Measurements from ENCODE around the gene TESPA1. TPM values are rescaled to one million over a fixed set of nuclear protein-coding genes. Genes with fewer than 3 reads are reported as not detected.

The TESPA1 gene
- total and polyA plus RNA-seq, 2 of the 4 experiments (the other 2 are of a cell fraction), result not detected

DNA sequence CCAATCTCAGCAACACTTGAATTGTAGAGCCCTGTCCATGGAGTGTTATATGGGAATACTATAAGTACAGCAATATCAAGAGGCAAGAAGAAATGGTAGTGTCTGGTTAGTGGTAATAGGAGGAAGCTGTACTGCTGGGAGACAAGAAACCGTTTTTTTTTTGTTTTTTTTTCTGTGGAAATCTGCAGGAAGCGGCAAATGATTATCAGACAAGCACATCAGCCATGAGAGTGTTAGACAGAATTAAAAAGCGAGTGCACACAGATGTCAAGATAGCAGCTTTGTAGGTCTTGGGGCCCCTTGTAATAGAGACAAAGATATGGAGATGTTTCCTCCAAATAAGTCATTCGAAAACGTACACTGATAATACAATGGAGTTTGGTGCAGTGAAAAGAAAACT is 6.7 kb downstream of the TESPA1 start:
- Histone ChIP-seq H4K20me1 (ENCODE audit: insufficient read depth, low read length) (no peaks in the 10 kb centered on the region), H3K27me3 (ENCODE audit: control insufficient read depth, insufficient read depth, low read length) (peaks cover 1% of the 10 kb centered on the region; the same call in 1 of the 2 replicates), H3K4me1 (ENCODE audit: control insufficient read depth, insufficient read depth, low read length) (no peaks in the 10 kb centered on the region), H2AK5ac (ENCODE audit: low read depth, low read length) (no peak overlapping the region), H3K9ac (ENCODE audit: low read depth, low read length) (no peak overlapping the region), H4K8ac (ENCODE audit: low read depth in 2 of 2, low read length in 2 of 2) (no peak overlapping the region), H3K14ac (replicated peaks; ENCODE audit: low read depth, low read length) (no peak overlapping the region), H2BK15ac (ENCODE audit: low read depth, low read length) (no peak overlapping the region), H3K23ac (ENCODE audit: low read depth, low read length) (no peak overlapping the region), H3K18ac (ENCODE audit: low read depth, low read length) (no peak overlapping the region), H2BK20ac (ENCODE audit: low read depth, low read length) (no peak overlapping the region), H3K79me1 (ENCODE audit: low read depth in 1 of 2, low read length in 2 of 2) (no peaks in the 10 kb centered on the region), H3K9me1 (ENCODE audit: insufficient read depth, low read length) (no peaks in the 10 kb centered on the region), H3K27ac (ENCODE audit: insufficient read depth, low read length) (no peak overlapping the region), H3K36me3 (ENCODE audit: control insufficient read depth, insufficient read depth, low read length) (no peaks in the 10 kb centered on the region), H4K91ac (ENCODE audit: insufficient read depth, low read depth, low read length) (no peak overlapping the region), H2AK9ac (replicated peaks; ENCODE audit: low read depth, low read length, poor library complexity) (no peak overlapping the region), H3K4ac (ENCODE audit: low read depth, low read length) (no peak overlapping the region), H2BK5ac (ENCODE audit: low read depth, low read length, poor library complexity, severe bottlenecking) (no peak overlapping the region), H2BK120ac (ENCODE audit: low read depth, low read length) (no peak overlapping the region), H3K56ac (ENCODE audit: extremely low read depth, insufficient read depth, low read length) (no peak overlapping the region), H2AFZ (replicated peaks; ENCODE audit: low read length, poor library complexity) (no peak overlapping the region), H3K4me2 (ENCODE audit: low read depth, low read length) (no peak overlapping the region), H3K9me3 (ENCODE audit: control insufficient read depth, insufficient read depth, low read length) (no peaks in the 10 kb centered on the region), H3K4me3 (ENCODE audit: insufficient read depth, low read depth, low read length) (no peak overlapping the region), H4K5ac (ENCODE audit: low read depth, low read length) (no peak overlapping the region)
- intact Hi-C loops (cut with micrococcal nuclease) (no loop called here), in situ Hi-C loops (cut with MboI; ENCODE audit: low sequenced_read_pairs) (no loop called here), dilution Hi-C loops (cut with HindIII; ENCODE audit: low sequenced_read_pairs, unreplicated experiment) (no loop called here)
- DNase-seq (no peak), ATAC-seq (ENCODE audit: low read depth) (no peak)
- POLR2A ChIA-PET (ENCODE audit: unreplicated experiment), result no interaction called here
- CTCF ChIA-PET, result interaction anchor here (1.2 kb wide), 1 partner anchor 15 kb away, joined by 3 read pairs; no protein-coding TSS in a partner anchor
- no peak for TF ChIP-seq POLR2A (IDR thresholded peaks at IDR 0.05; ENCODE audit: low read depth, low read length)
- TF ChIP-seq, protein P1, sequence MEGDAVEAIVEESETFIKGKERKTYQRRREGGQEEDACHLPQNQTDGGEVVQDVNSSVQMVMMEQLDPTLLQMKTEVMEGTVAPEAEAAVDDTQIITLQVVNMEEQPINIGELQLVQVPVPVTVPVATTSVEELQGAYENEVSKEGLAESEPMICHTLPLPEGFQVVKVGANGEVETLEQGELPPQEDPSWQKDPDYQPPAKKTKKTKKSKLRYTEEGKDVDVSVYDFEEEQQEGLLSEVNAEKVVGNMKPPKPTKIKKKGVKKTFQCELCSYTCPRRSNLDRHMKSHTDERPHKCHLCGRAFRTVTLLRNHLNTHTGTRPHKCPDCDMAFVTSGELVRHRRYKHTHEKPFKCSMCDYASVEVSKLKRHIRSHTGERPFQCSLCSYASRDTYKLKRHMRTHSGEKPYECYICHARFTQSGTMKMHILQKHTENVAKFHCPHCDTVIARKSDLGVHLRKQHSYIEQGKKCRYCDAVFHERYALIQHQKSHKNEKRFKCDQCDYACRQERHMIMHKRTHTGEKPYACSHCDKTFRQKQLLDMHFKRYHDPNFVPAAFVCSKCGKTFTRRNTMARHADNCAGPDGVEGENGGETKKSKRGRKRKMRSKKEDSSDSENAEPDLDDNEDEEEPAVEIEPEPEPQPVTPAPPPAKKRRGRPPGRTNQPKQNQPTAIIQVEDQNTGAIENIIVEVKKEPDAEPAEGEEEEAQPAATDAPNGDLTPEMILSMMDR (conservative IDR thresholded peaks at IDR 0.05; ENCODE audit: low read depth, low read length), result no peak
- TF ChIP-seq BHLHE40 (IDR thresholded peaks at IDR 0.05; ENCODE audit: low read depth, low read length), result no peak
- no peak for TF ChIP-seq RAD21 (IDR thresholded peaks at IDR 0.05; ENCODE audit: low read length)
- TF ChIP-seq, protein P2, sequence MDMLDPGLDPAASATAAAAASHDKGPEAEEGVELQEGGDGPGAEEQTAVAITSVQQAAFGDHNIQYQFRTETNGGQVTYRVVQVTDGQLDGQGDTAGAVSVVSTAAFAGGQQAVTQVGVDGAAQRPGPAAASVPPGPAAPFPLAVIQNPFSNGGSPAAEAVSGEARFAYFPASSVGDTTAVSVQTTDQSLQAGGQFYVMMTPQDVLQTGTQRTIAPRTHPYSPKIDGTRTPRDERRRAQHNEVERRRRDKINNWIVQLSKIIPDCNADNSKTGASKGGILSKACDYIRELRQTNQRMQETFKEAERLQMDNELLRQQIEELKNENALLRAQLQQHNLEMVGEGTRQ (IDR thresholded peaks at IDR 0.05; ENCODE audit: low read depth, low read length), result no peak
- no peak for TF ChIP-seq SMC3 (IDR thresholded peaks at IDR 0.05; ENCODE audit: low read depth, low read length)
- no peak for TF ChIP-seq RCOR1 (IDR thresholded peaks at IDR 0.05; ENCODE audit: insufficient replicate concordance, low read length)
- TF ChIP-seq NFE2L2 (IDR thresholded peaks at IDR 0.05; ENCODE audit: low read depth, low read length), result no peak
- TF ChIP-seq MAFK (IDR thresholded peaks at IDR 0.05; ENCODE audit: low read depth, low read length), result no peak
- TF ChIP-seq CEBPB (IDR thresholded peaks at IDR 0.05; ENCODE audit: low read depth, low read length), result no peak
- TF ChIP-seq MXI1 (IDR thresholded peaks at IDR 0.05; ENCODE audit: borderline replicate concordance, low read depth, low read length), result no peak
- no peak for TF ChIP-seq CHD1 (IDR thresholded peaks at IDR 0.05; ENCODE audit: low read depth, low read length)
- no peak for TF ChIP-seq MAZ (IDR thresholded peaks at IDR 0.05; ENCODE audit: borderline replicate concordance, low read depth, low read length)
- TF ChIP-seq RFX5 (IDR thresholded peaks at IDR 0.05; ENCODE audit: low read depth, low read length), result no peak
- TF ChIP-seq, protein P3, sequence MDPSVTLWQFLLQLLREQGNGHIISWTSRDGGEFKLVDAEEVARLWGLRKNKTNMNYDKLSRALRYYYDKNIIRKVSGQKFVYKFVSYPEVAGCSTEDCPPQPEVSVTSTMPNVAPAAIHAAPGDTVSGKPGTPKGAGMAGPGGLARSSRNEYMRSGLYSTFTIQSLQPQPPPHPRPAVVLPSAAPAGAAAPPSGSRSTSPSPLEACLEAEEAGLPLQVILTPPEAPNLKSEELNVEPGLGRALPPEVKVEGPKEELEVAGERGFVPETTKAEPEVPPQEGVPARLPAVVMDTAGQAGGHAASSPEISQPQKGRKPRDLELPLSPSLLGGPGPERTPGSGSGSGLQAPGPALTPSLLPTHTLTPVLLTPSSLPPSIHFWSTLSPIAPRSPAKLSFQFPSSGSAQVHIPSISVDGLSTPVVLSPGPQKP (IDR thresholded peaks at IDR 0.05; ENCODE audit: borderline replicate concordance, low read depth, low read length), result no peak
- TF ChIP-seq FOS (IDR thresholded peaks at IDR 0.05; ENCODE audit: low read depth, low read length), result no peak
- BruUV-seq (replicated peaks), result no TSS peak
- WGBS, 2 experiments (ENCODE audit: extremely low coverage in 2 of 2, insufficient read length in 1 of 2), result 0% methylated on average over 1 of the region's 5 CpGs; no CpG with 5 or more reads in 1 of the 2 experiments

Data from IMR-90 (cell line).